Testis (tissue), 2 donors: ENCODE results near the gene RNASE12.

Source experiments
- POLR2A ChIP-seq: fragments of 450-650 bp; IDR thresholded peaks from one replicate; pipeline ENCODE4 v1.6.1; 2017; ENCODE audit warnings: antibody characterized with exemption, mild to moderate bottlenecking, moderate library complexity
- TF ChIP-seq, protein P1 (sequence below), 3 experiments: fragments of 450-650 bp in 2 of 3; fragments of 200-600 bp in 1 of 3; sonication (generic) in 1 of 3; IDR thresholded peaks; one replicate each; pipeline ENCODE4 v1.5.1; 2016 to 2019; ENCODE audit warnings: antibody characterized with exemption in 3 of 3, mild to moderate bottlenecking in 2 of 3, moderate library complexity in 1 of 3

DNA sequence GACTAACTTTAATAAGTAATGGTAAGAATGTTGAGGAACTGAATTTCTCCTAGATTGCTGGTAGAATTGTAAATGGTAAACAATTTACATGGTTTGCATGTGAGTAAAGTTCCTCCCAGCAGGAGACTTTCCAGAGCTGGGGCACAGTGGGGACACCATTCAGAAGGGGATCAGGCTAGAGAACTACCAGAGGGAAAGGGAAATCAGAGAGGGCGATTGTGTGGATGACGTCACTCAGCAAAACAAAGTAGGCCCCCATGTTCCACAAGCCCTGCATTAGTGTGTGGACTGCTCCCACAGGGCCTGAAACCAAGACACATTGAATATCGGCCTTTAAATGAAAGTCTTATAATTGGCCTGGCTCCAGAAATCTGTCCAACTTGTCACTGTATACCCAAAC, 12.9 kb downstream of the RNASE12 start:
- TF ChIP-seq, protein P1, sequence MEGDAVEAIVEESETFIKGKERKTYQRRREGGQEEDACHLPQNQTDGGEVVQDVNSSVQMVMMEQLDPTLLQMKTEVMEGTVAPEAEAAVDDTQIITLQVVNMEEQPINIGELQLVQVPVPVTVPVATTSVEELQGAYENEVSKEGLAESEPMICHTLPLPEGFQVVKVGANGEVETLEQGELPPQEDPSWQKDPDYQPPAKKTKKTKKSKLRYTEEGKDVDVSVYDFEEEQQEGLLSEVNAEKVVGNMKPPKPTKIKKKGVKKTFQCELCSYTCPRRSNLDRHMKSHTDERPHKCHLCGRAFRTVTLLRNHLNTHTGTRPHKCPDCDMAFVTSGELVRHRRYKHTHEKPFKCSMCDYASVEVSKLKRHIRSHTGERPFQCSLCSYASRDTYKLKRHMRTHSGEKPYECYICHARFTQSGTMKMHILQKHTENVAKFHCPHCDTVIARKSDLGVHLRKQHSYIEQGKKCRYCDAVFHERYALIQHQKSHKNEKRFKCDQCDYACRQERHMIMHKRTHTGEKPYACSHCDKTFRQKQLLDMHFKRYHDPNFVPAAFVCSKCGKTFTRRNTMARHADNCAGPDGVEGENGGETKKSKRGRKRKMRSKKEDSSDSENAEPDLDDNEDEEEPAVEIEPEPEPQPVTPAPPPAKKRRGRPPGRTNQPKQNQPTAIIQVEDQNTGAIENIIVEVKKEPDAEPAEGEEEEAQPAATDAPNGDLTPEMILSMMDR (IDR thresholded peaks at IDR 0.05): no peak
- TF ChIP-seq POLR2A: no peak
